Ishikawa (cell line): ENCODE data around the gene RFNG.

ENCODE experiments used
- CEBPB ChIP-seq: IDR thresholded peaks from 2 replicates; pipeline ENCODE4 v1.6.1; 2012
- EP300 ChIP-seq: IDR thresholded peaks from 2 replicates; pipeline ENCODE4 v1.6.1; 2012; ENCODE audit warnings: borderline replicate concordance
- RAD21 ChIP-seq: IDR thresholded peaks from 2 replicates; pipeline ENCODE4 v1.6.1; 2012; ENCODE audit warnings: low read depth

DNA sequence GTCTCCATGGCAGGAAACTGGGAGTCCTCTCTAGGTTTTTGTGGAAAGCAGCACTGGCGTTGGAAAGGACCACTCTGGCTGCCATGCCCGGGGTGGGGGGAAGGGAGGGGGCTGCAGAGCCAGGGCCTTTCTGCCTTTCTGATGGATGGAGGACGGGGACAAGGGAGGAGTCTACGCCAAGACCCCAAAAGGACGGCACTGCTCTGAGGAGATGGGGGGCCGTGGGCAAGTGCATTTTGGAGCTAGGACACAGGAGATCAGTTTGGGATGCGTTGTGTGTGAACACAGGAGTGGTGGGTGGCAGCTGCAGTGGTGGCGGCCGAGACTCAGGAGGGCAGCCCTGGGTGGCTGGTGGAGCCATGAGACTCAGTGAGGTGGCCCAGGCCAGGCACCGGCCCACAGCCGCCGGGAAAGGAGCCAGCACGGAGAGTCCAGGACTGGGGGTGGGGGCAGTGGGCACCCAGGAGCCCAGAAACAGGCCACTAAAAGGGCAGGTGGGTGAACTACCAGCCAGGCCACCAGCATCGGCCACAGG, 31.0 kb downstream of the RFNG start:
- TF ChIP-seq EP300: no peak
- TF ChIP-seq RAD21: no peak
- no peak for TF ChIP-seq CEBPB
